Osteoblast (primary cell): ENCODE results near the gene SECISBP2L. TPM values are rescaled to one million over a fixed set of nuclear protein-coding genes. Genes with fewer than 3 reads are reported as not detected.
A peak's percentile ranks its signal among the peaks of the same experiment; 100 is the strongest.

ENCODE experiments used
- DNase-seq: peaks from one replicate; pipeline ENCODE4 v3.0.0; 2011; ENCODE audit warnings: low spot score, mixed read lengths; ENCODE audit not compliant: insufficient read length; ENCODE audit errors: missing footprints
- H2AFZ ChIP-seq: 2 replicates; pipeline ENCODE4 v1.6.0; 2011; ENCODE audit warnings: mild to moderate bottlenecking, low read length
- H3K27ac ChIP-seq: 2 replicates; pipeline ENCODE4 v1.5.1; 2011; ENCODE audit warnings: mild to moderate bottlenecking, low read depth, low read length, moderate library complexity
- H3K27me3 ChIP-seq: 2 replicates; pipeline ENCODE4 v1.6.0; 2012; ENCODE audit warnings: mild to moderate bottlenecking, control low read depth, inconsistent platforms, low read length, moderate library complexity; ENCODE audit not compliant: insufficient read depth
- H3K36me3 ChIP-seq: 2 replicates; pipeline ENCODE4 v1.5.1; 2011; ENCODE audit warnings: mild to moderate bottlenecking, low read length, control low read depth, moderate library complexity; ENCODE audit not compliant: insufficient read depth
- H3K4me1 ChIP-seq: 2 replicates; pipeline ENCODE4 v1.5.1; 2011; ENCODE audit warnings: mild to moderate bottlenecking, low read length, control low read depth, moderate library complexity; ENCODE audit not compliant: insufficient read depth
- H3K4me2 ChIP-seq: 2 replicates; pipeline ENCODE4 v1.6.0; 2011; ENCODE audit warnings: mild to moderate bottlenecking, low read length; ENCODE audit not compliant: insufficient read depth
- H3K4me3 ChIP-seq: fragments of 200-600 bp; sonication (generic); 3 replicates; pipeline ENCODE4 v1.5.1; 2012; ENCODE audit warnings: mild to moderate bottlenecking, low read length, inconsistent platforms; ENCODE audit not compliant: insufficient read depth
- H3K79me2 ChIP-seq: 2 replicates; pipeline ENCODE4 v1.6.0; 2012; ENCODE audit warnings: mild to moderate bottlenecking, low read length, control low read depth, inconsistent platforms; ENCODE audit not compliant: insufficient read depth
- H3K9me3 ChIP-seq: 2 replicates; pipeline ENCODE4 v1.5.1; 2011; ENCODE audit warnings: low read depth, low read length, control low read depth
- H4K20me1 ChIP-seq: 2 replicates; pipeline ENCODE4 v1.6.0; 2012; ENCODE audit warnings: mild to moderate bottlenecking, low read length, control low read depth; ENCODE audit not compliant: insufficient read depth
- CTCF ChIP-seq: IDR thresholded peaks from 2 replicates; pipeline ENCODE4 v1.5.1; 2011; ENCODE audit warnings: mild to moderate bottlenecking, low read depth, low read length, moderate library complexity; ENCODE audit errors: extremely low read depth
- total RNA-seq: library from RNA; depleted of rRNA; stranded (reverse); fragments of >200 nt; gene quantifications from 2 replicates; pipeline ENCODE4 v1.2.3, GENCODE V29; 2012

The SECISBP2L gene
- total RNA-seq, 1 donor: 42.3 TPM

GRCh38 chr15:48963524-48964113 lies 82.6 kb downstream of the SECISBP2L start, which contains the start of gene SHC4:
Gene SHC4 (minus strand): TSS chr15:48963919. CDS start chr15:48963015, 904 bp downstream.
- peak within 1 kb of the TSS; percentile 78 for H2AFZ ChIP-seq
- H4K20me1 ChIP-seq: no peaks in the 10 kb centered on the region
- no peaks in the 10 kb centered on the region for H3K36me3 ChIP-seq
- H3K9me3 ChIP-seq: no peaks in the 10 kb centered on the region
- peaks cover 21% of the 10 kb centered on the region for H3K4me1 ChIP-seq
- peak; percentile 87 for DNase-seq
- TF ChIP-seq CTCF: peak; percentile 48
- H3K4me3 ChIP-seq: peak within 1 kb of the TSS; percentile 76
- H3K27ac ChIP-seq: peak within 1 kb of the TSS; percentile 64
- no peaks in the 10 kb centered on the region for H3K27me3 ChIP-seq
- no peaks in the 10 kb centered on the region for H3K79me2 ChIP-seq
- peak within 1 kb of the TSS; percentile 95 for H3K4me2 ChIP-seq

- Histone ChIP-seq H3K36me3 (no peaks in the 10 kb centered on the region), H3K27me3 (no peaks in the 10 kb centered on the region), H3K4me3 (peak overlapping the region; percentile 76), H3K4me1 (peaks cover 21% of the 10 kb centered on the region), H4K20me1 (no peaks in the 10 kb centered on the region), H2AFZ (peak overlapping the region; percentile 78), H3K27ac (peak overlapping the region; percentile 64), H3K4me2 (peak overlapping the region; percentile 95), H3K79me2 (no peaks in the 10 kb centered on the region), H3K9me3 (no peaks in the 10 kb centered on the region)
- no peak for TF ChIP-seq CTCF
- DNase-seq: peak; percentile 79
These were observed 83.4 kb downstream of the SECISBP2L start for GRCh38 chr15:48962662-48963523.

- Histone ChIP-seq H3K27ac (no peak overlapping the region), H2AFZ (no peak overlapping the region), H3K4me3 (no peak overlapping the region), H3K36me3 (no peaks in the 10 kb centered on the region), H3K27me3 (no peaks in the 10 kb centered on the region), H3K79me2 (no peaks in the 10 kb centered on the region), H3K9me3 (no peaks in the 10 kb centered on the region), H3K4me2 (no peak overlapping the region), H3K4me1 (peaks cover 10% of the 10 kb centered on the region), H4K20me1 (no peaks in the 10 kb centered on the region)
- no peak for TF ChIP-seq CTCF
- no peak for DNase-seq
These were observed 90.3 kb downstream of the SECISBP2L start for GRCh38 chr15:48955967-48956366.

DNA sequence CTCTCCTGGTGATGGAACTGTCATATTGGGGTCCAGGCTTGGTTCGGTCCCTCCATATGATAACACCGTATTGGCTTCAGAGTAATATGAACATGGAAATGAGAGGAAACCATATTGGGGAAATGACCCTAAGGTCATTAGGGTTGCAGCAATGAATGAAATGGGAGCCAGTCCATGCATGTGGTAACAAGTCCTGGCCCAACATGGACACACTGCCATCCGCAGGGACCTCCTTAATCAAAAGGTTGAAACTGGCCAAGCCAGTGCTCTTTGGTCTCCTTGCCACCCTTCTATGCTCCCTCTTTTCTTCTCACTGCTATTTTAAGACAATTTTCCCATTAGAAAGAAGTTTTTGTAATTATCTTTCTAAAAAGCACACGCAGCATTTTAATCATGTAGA lies 90.9 kb downstream of the SECISBP2L start:
- Histone ChIP-seq H4K20me1 (no peaks in the 10 kb centered on the region), H3K9me3 (no peaks in the 10 kb centered on the region), H3K79me2 (no peaks in the 10 kb centered on the region), H3K27me3 (no peaks in the 10 kb centered on the region), H2AFZ (no peak overlapping the region), H3K36me3 (no peaks in the 10 kb centered on the region), H3K4me1 (peaks cover 10% of the 10 kb centered on the region), H3K4me2 (no peak overlapping the region), H3K4me3 (no peak overlapping the region), H3K27ac (no peak overlapping the region)
- DNase-seq: no peak
- no peak for TF ChIP-seq CTCF
